HTERT RPE-1 (cell line): ENCODE data around the gene C19orf44.
"Not testable (repeated sequence)": the region's sequence is repeated elsewhere in the genome, so short reads cannot be mapped to it uniquely, and the experiment has no call there.

Source experiments
- in situ Hi-C: fragments of 300-500 bp; cut with MboI; formaldehyde crosslinking; loops from 4 replicates; pipeline ENCODE4 v1.14.3; 2020; ENCODE audit warnings: low sequenced_read_pairs

Gene C19orf44

DNA sequence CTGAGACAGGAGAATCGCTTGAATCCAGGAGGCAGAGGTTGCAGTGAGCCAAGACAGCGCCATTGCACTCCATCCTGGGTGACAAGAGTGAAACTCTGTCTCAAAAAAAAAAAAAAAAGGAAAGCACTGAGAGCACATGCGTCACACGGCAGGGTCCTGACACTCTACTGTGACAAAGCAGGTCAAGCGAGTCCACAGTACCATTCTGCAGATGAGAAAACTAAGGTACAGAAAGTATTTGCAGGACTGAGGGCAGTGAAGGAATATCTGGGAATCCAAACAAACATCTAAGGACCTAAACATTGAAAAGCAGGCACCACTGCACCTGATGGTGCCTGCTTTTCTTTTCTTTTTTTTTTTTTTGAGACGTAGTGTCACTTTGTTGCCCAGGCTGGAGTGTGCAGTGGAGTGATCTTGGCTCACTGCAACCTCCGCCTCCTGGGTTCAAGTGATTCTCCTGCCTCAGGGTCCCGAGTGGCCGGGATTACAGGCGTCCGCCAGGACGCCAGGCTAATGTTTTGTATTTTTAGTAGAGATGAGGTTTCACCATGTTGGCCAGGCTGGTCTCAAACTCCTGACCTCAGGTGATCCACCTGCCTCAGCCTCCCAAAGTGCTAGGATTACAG, 29.3 kb upstream of the C19orf44 start:
- in situ Hi-C loops: not testable (repeated sequence)

- in situ Hi-C loops: no loop called here
Observed at GRCh38 chr19:16467581-16467980, 28.6 kb upstream of the C19orf44 start.

DNA sequence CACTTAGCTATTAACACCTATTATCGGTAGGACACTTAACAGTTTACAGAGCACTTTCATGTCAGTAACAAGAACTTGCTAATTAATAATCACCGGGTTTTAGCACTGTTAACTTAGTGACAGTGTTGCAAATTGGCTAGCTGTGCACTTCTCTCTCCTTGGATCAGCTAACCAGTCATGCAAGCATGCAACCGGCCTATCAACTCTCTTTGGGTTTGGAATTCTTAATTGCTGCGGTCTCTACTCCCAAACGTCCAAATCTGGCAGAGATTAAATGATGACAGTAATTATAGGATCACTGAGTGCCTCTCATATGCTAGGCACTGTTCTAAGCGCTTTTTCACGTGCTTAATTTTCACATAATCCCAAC, 25.7 kb upstream of the C19orf44 start:
- in situ Hi-C loops: no loop called here

DNA sequence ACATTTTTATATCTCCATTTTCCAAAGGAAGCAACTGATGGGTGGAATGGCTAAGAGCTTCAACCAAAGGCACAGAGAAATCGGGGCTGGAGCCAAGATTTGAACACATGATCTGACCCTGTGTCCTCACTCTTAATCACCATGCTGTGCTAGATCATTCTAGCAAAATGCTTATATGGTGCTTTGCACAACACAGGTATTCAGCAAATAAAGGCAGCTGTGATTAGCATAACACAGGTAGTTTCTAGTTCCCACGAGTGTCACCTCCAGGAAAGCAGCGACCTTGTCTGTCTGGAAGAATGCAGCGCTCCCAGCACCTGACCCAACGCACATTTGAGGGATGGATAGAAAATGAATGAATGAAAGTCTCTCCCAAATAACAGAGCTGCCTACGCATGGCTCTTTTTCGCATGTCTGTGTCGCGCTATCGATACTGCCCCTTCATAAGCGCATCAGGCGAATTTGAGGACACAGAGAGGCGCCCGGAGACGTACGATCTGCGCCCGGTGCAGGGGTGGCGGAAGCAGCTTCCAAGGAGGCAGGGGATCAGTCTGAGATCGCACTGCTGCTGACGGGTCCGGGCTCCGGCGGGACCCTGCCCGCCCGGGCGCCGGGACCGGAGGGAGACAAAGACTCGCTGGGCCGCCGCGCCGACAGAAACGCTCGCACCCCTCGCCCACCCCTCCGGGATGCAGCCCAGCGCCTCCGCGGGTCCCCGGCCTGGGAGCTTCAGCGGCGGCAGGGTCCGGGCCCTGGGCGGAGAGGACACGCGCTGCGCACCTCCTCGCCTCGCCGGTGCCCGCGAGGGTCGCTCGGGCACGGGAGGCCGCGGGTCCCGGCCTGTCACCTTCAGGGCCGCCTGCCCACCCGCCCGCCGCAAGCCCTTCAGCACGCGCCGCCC, 25.0 kb upstream of the C19orf44 start:
- in situ Hi-C loops: no loop called here

- in situ Hi-C loops: not testable (repeated sequence)
Observed at GRCh38 chr19:16472559-16472899, 23.7 kb upstream of the C19orf44 start.

DNA sequence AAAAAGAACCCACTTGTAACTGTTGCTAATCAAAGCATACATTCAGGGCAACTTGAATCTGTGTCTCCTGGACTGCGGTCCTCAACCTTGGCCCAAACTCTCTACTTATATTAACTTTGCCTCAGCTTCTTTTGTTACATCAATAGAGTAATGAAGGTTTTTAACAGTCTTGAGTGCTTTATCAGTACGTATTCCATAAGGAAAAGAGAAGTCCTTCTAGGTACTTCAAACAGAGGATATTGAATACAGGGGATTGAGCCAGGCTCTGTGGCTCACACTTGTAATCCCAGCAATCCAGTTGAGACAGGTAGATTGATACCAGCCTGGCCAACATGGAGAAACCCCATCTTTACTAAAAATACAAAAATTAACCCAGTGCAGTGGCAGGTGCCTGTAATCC, 23.2 kb upstream of the C19orf44 start:
- in situ Hi-C loops: no loop called here

- in situ Hi-C loops: no loop called here
Observed at GRCh38 chr19:16473875-16474392, 22.3 kb upstream of the C19orf44 start.

DNA sequence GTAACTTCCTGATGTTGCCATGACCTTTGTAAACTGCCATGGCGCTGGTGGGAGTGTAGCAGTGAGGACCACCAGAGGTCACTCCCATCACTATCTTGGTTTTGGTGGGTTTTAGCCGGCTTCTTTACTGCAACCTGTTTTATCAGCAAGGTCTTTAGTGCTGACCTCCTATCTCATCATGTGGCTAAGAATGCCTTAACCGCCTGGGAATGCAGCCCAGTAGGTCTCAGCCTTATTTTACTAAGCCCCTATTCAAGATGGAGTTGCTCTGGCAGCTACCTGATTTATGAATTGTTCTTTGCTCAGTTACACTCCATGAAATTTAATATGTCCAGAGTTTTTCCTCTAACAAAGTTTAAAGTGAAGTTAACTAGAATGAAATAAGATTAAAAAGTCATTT, 19.8 kb upstream of the C19orf44 start:
- in situ Hi-C loops: no loop called here

DNA sequence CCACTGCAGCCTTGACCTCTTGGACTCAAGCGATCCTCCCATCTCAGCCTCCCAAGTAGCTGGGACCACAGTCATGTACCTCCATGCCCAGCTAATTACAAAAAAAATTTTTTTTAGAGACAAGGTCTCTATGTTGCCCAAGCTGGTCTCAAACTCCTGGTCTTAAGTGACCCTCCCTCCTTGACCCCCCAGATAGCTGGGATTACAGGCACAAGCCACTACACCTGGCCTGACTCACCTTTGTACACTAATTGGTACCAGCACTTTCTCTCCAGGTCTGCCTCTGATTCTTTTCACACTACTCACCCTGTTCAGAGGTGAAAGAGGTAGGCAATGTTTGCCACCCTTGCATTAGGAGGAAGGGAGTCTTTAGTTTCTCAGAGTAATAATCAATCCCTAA, 18.9 kb upstream of the C19orf44 start:
- in situ Hi-C loops: no loop called here

- in situ Hi-C loops: no loop called here
Observed at GRCh38 chr19:16482745-16483144, 13.4 kb upstream of the C19orf44 start.

GRCh38 chr19:16486476-16486875, 9.7 kb upstream of the C19orf44 start:
- in situ Hi-C loops: not testable (repeated sequence)

- in situ Hi-C loops: no loop called here
Observed at GRCh38 chr19:16496613-16496983, 404 bp downstream of the C19orf44 start.

DNA sequence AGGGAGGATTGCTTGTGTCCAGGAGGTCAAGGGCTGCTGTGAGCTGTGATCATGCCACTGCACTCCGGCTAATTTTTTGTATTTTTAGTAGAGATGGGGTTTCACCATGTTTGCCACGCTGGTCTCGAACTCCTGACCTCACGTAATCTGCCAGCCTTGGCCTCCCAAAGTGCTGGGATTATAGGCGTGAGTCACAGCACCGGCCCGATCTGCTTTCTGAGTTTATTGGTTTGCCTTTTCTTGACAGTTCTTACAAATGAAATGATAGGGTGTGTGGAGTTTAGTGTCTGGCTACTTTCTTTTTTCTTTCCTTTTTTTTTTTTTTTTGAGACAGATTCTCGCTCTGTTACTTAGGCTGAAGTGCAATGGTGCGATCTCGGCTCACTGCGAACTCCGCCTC, 848 bp downstream of the C19orf44 start:
- in situ Hi-C loops: no loop called here

DNA sequence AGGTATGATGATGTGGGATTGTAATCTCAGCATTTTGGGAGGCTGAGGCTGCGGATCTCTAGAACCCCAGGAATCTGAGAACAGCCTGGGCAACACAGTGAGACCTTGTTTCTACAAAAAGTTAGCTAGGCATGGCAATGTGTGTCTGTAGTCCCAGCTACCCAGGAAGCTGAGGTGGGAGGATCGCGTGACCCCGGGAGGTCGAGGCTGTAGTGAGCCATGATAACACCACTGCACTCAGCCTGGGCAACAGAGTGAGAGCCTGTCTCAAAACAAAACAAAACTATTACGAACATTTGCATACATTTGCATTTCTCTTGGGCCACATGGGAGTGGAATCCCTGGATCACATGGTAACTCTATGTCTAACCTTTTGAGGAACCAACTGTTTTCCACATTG, 1.6 kb downstream of the C19orf44 start:
- in situ Hi-C loops: no loop called here

DNA sequence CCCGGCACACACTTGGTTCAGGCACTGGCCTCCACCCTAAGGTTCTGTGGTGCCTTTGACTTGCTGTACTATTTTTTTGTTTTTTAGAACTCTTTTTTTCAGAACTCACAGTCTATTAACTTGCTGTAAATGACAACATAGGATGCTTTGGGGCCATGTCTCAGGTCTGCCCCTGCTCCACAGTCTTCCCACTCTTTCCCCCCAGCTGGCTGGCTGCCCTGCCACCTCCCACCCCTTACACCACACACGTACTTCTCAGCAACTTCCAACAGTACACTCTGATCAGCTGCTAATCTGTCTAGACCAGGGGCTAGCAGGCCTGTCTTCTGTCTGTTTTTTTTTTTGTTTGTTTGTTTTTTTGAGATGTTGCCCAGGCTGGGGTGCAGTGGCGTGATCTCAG, 8.1 kb downstream of the C19orf44 start:
- in situ Hi-C loops: no loop called here

- in situ Hi-C loops: not testable (repeated sequence)
Observed at GRCh38 chr19:16506161-16506560, 10.0 kb downstream of the C19orf44 start.

GRCh38 chr19:16506961-16507360, 10.8 kb downstream of the C19orf44 start:
- in situ Hi-C loops: no loop called here

DNA sequence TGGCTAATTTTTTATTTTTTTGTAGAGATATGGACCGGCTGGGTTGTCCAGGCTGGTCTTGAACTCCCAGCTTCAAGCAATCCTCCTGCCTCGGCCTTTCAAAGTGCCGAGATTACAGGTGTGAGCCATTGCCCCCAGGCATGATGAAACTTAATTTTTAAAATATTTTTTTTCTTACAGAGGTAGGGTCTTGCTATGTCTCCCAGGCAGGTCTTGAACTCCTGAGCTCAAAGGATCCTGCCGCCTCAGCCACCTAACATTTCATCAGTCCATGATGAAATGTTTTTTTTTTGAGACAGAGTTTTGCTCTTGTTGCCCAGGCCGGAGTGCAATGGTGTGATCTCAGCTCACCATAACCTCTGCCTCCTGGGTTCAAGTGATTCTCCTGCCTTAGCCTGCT, 12.4 kb downstream of the C19orf44 start:
- in situ Hi-C loops: no loop called here

- in situ Hi-C loops: no loop called here
Observed at GRCh38 chr19:16509141-16510061, 13.2 kb downstream of the C19orf44 start.

GRCh38 chr19:16512611-16513010, 16.4 kb downstream of the C19orf44 start:
- in situ Hi-C loops: not testable (repeated sequence)

DNA sequence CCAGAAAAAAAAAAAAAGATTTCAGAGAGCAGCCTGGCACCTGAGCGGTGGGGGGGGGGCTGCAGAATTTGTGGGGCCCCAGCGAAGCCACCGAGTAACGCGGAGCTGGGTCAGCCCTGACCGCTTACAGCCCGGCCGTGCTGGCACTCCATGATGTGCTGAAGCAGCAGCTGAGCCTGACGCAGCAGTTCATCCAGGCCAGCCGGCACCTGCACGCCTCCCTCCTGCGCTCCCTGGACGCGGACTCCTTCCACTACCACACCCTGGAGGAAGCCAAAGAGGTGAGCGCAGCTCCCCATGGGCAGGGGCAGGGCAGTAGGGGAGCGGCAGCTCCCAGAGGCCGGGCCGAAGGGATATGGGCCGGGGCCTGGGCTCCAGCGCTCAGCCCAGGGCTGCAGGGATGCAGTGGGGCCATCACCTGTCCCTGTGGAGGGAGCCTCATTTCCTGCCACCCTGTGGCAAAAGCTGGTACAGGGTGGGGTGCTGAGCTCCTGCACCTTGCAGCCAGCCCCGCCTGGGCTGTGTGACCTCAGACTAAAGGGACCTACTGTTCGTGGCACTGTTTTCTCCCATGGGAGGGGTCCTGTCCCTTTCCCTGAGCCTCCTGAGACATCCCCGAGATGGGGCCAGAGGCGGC, 18.3 kb downstream of the C19orf44 start:
- in situ Hi-C loops: no loop called here
